GM21515 (cell line): ENCODE results near the gene OPALIN.

Experiments used
- ATAC-seq: cut with Tn5 transposase; IDR thresholded peaks from one replicate; pipeline ENCODE4 v1.9.1; 2021; ENCODE audit not compliant: unreplicated experiment

Gene OPALIN

DNA sequence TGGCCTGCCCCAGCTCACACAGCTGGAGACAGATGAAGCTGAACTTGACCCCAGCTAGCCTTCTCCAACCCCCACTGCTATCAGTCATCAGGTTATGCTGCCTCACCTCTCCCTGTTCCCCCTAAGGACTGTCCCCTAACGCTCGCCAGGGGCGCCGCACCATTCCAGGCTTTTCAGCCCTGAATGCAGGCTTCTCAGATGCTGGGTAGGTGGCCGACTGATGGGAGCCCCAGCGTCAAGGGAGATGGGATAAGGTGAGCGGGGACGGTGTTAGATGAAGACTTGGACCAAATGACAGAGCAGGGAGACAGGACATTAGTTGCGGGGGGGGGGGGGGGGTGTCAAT lies 15.8 kb upstream of the OPALIN start:
- ATAC-seq: no peak

DNA sequence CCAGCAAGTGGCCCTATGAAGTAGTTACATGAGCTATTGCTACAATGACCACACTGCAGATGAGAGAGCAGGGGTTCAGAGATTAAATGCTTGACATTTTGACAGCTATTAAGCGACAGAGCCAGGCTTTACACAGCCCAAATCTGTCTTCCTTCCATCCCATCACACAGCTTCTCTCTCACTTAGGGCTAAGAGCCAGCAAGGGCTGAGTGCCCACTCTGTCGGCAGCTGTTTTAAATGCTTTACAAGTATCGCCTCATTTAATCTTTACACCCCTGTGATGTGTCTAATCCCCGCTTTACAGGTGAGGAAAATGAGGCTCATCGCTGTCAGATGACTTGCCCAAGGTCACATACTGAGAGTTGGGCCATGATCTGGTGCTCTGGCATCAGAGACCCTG lies 15.2 kb upstream of the OPALIN start:
- no peak for ATAC-seq

DNA sequence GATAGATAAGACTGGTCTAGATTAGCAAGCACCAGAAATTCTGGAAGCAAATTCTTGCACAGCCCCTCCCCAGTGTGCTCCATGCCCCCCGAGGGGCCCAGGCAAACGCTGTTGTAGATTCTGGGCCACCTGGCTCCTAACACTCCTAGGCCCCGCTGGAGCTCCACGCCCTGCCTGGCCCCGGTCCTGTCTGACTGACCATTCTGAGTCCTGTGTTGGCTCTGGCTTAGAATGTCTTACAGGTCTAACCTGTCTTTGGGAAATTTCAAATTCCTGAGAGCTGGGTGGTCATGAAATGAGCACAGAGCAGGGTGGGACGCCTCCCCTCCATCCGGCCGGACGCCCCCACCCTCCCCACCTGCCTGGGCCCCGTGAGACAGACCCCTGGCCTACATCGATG lies 12.6 kb upstream of the OPALIN start:
- ATAC-seq: no peak

DNA sequence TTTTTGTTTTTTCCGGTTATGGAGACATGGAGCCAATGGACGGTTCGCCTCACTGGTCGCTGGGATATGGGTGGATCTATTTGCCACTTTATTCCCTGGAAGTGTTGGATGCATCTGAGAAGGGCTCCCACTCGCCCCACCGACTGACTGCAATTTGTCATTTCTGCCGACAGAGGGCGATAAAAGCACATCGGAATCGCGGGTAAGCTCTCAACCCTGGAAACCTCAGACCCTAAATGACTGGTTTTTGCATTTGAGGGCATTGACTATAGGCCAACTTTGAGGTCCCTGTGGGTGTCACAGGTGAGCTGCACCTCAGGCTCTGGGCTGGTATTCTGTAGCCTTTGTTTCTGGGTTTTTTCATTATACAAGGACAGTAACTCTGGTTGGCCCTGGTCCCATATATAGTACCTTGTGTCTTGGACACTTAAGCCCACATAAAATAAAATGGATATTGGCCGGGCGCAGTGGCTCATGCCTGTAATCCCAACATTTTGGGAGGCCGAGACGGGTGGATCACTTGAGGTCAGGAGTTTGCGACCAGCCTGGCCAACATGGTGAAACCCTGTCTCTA lies 11.9 kb upstream of the OPALIN start:
- ATAC-seq: no peak

DNA sequence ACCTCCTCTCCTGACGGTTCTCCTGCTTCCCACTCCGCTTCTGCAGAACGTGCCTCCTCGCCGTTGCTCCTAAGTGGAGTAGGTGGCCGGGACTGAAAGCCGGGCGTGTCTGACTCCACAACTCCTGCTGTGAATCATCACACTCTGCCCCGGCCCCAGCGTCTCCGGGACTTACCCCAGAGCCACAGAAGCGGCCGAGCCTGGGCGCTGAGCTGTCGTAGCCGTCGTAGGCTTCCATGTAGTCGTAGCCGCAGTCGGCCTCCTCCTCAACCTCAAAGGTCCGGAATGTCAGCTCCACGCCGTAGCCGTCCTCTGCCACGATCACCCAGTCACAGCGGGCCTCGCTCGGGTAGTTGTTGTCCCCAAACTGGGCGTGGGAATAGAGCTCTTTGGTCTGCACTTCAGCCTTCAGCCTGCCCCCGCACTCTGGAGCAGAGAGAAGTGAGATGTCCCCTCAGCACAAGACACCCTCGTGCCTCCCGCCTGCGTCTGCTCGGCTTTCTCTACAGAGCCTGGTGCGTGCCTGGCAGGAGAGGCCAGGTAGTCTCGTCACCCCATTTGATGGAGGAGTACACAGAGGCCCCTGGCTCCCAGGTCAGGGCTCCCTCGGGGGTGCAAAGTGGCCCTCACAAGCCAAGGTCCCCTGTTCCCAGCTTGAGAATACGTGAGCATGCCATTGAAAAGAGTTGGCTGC lies 11.2 kb upstream of the OPALIN start:
- no peak for ATAC-seq

DNA sequence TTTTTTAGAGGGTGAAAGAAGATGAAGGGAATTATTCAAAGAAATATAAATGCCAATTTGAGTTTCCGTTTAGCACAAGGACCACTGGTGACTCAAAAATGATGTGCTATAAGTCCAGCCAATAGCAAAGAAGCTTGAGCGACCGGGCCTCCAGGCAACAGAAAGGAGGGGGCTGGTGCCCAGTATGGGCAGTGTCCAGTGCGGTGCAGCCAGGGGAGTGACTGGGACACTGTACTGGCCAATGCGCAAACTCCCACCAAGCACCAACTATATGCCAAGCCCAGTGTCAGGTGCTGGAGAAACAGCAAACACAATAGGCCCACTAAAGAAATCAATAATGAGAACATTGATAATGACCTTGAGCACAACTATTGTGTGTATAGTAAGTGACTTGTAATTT lies 10.2 kb upstream of the OPALIN start:
- no peak for ATAC-seq

DNA sequence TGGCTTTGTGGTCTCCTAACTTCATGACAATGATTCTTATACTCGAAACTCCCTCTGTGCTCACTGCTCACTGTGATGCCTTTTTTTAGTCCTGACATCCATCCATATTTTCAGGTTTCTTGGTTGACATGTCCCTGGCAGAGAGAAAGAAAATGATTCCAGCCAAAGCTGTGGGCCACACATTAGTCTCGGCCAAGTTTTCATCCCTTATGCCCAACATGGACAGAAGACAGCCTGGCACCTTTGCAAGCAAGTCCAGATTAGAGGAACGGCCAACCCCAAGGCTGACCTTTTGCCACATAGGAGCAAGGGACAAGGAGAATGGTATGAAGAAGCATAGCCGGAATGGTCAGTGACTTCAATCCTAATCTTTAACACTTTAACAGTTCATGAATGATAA lies 8.7 kb upstream of the OPALIN start:
- no peak for ATAC-seq

DNA sequence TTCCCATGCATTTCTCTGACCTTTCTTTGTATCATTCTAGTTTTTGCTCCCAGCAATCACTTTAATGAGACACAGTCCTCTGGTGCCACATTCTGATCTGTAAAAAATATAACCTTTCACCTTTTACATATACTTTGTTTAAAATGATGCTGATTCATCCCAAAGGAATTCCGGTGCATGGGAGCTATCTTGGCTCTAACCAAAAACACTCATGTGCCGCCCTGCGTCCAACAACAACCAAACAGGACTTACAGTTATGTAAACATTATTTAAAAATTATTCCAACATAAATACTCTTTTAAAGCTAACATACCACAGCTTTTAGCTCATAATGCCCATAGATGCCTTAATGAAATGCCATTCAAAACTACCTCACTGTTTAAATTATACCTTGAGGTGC lies 7.7 kb upstream of the OPALIN start:
- ATAC-seq: no peak

DNA sequence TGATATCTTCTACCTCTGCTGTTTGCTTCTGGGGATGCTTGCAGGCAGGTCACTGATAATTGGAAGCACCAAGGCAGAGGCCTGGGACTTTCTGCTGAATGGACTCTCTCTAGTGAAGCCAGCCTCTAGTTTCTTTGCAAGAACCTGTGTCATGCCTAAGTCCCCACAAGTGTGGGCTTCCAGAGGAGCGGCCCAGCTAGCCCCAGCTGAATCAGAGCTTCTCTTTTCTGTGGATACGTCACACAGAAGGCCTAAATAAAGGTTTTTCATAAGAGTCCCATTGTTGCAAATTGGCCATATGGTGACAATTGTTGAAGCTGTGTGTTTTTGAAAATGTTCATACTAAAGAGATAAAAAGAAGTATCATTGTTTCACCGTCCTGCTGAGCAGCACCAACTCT lies 6.8 kb upstream of the OPALIN start:
- no peak for ATAC-seq

DNA sequence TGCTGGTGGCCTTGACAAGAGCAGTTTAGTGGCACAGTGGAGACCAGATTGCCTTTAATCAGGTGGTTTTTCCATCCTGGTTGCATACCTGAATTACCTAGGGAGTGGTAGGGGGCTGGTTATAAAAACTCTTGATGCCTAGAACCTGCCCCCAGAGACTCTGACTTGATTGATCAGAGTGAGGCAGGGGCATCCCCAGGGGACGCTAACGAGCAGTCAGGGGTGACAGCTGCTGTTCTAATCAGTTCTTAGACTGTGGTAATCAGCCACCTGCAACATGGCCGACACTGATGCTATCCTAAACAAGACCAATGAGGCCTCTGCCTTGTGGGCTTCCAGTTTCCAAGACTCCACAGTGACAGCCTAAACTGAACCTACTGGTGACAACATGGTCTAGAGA lies 2.0 kb upstream of the OPALIN start:
- no peak for ATAC-seq

DNA sequence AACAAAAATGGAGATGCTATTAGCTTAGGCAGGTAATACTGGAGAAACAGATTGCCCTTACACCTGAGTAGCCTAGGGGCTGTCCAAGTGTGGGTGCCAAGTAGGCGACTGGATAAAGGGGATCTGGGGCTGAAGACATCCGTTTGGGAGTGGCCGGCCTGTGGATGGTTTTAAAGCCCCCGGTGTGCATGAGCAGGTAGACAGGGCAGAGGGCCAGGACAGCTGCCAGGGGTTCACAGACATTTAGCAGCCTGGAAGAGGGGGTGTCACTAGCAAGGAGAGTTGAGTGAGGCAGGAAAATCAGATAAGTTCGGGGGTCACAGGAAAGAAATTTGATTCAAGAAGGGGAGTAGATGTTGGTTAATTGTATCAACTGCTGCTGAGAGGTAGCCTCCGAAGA lies 1.5 kb upstream of the OPALIN start:
- no peak for ATAC-seq

DNA sequence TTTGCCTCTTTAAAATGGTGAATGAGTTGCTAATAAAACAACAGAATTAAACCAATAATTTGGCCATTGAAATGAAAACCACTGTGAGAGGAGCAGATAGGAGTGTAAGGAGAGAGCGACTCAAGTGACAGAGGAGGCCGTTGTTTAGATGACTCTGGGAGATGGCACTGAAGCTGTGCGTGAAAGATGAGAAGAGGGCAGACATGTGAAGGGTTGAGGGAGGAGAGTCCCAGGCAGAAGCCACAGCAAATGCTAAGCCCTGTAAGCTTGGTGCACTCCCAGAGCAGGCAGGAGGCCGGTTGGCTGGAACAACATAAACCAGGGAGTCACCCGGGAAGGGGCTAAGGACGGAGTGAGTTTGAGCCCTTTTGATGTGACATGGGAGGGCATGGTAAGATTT lies 814 bp upstream of the OPALIN start:
- ATAC-seq: no peak

DNA sequence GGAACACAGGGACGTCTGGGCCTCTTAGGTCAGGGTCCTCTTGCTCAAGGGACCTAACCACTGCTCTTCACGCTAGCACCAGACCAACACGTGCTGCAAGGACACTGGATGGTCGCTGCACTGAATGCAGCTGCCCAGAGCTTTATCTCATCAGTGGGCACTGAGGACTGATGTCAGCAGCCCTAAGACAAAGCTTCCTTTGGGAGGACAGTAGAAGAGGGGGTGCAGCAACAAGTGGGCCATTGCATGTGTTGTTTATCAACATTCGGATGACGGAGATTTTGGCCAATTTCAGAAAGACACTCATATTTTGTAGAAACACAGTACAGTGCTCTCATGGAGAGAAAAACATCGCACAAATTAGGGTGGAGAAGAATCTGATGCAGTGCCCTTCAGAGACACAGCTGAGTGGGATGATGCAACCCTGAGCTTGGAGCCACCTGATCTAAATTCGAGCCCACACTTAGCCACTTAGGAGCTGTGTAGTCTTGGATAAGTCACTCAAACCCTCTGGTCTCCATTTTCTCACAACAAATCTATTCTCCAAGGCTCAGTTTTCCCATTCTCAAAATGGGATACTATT lies 1.7 kb downstream of the OPALIN start:
- no peak for ATAC-seq

DNA sequence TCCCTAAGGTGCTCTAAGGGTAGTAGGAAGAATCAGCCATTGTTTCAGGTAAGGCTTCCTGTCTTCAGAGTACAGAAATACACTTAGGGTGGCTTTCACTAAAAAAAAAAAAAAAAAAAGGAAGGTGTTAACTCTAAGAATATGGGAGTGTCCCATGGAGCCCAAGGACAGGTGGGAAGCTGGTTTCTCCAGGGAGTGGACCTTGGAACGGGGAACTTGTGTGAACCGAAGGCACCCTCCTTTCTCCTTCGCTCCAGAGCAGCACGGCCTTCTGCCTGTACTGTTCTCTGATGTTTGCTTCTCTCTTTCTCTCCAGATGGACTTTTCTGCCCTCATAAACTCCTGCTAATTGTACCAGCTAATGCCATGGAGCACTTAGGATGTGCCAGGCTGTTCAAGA lies 6.2 kb downstream of the OPALIN start:
- ATAC-seq: no peak

DNA sequence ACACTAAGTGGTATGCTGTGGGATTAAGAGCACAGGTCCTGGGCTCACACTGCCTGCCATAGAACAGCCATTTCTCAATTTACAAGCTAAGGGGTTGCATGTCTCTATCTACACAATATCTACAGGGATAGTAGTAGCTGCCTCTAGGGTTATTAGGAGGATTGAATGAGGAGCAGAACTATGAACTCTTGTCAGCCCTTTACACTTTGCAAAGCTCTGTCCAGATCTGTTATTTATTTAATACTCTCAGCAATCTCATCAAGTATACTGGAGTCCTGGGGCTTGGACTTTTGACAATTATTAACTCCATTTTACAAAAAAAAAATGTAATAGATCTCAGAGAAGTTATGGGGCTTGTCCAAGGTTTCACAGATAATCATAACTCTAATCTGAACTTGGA lies 6.8 kb downstream of the OPALIN start:
- no peak for ATAC-seq

DNA sequence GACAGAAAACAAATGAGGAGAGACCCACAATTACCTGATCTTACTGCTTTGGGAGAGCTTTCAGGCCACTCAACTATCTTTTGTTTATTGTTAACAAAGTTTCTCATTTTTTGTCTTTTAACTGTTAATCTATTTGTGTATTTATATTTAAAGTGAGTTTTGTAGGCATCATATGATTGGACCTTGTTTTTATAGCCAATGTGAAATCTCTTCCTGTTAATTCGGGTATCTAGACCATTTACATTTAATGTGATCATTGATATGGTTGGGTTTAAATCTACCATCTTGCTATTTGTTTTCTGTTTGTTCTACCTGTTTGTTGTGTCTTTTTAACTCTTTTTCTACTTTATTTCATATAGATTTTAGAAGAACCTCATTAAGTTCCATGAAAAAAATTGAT lies 12.5 kb downstream of the OPALIN start:
- no peak for ATAC-seq

DNA sequence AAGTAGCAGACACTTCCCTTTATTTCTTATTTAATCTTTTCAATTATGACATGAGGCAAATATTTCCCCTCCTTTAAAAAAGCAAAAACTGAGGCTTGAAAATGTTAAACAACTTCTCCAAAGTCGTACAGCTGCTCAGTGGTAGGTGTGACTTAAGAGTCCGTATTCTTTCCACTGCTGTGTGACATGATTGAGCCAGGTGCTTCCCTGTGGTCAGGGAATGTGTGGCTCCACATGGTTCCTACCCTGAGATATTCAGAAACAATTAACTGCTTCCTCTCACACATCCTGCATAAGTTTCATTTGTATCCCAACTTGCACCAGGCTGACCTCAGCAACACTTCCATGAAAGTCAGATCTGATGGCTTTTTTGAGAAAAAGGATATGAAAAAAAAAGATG lies 13.6 kb downstream of the OPALIN start:
- no peak for ATAC-seq

DNA sequence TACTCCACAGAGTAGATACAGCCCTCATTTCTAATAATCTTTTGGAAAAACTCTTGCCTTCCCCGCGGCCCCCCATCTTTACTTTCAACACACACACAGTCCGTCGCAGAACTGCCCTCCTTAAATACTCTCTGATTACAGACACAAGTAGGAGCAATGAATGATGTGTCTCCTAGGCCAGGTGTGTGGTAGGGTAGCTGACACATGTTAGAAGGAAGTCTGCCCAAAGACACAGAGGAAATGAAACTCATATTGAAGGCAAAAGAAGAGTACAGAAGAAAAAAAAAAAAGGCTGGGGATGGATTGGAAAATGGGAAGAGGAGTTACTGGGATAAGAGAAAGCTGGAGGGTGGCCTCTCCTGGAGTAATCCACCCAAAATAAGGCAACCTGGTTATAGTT lies 14.6 kb downstream of the OPALIN start:
- ATAC-seq: no peak

DNA sequence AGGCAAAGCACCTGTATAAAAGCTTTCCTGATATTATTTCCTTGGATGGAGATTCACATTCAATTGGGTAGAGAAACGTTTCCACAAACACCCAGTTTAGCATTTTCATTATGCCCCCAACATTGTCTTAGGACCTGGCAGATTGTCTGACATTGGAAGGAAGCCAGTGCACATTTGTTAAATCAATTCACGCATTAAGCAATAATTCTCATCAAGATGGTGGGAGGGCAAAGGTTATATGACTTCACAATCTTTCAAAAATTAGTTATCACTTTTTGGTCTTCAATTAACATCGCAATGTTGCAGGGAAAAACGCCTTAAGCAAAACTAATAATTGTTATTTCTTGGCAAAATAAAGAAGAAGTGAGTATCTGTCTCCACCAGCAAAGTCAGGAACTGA lies 16.4 kb downstream of the OPALIN start:
- ATAC-seq: no peak

DNA sequence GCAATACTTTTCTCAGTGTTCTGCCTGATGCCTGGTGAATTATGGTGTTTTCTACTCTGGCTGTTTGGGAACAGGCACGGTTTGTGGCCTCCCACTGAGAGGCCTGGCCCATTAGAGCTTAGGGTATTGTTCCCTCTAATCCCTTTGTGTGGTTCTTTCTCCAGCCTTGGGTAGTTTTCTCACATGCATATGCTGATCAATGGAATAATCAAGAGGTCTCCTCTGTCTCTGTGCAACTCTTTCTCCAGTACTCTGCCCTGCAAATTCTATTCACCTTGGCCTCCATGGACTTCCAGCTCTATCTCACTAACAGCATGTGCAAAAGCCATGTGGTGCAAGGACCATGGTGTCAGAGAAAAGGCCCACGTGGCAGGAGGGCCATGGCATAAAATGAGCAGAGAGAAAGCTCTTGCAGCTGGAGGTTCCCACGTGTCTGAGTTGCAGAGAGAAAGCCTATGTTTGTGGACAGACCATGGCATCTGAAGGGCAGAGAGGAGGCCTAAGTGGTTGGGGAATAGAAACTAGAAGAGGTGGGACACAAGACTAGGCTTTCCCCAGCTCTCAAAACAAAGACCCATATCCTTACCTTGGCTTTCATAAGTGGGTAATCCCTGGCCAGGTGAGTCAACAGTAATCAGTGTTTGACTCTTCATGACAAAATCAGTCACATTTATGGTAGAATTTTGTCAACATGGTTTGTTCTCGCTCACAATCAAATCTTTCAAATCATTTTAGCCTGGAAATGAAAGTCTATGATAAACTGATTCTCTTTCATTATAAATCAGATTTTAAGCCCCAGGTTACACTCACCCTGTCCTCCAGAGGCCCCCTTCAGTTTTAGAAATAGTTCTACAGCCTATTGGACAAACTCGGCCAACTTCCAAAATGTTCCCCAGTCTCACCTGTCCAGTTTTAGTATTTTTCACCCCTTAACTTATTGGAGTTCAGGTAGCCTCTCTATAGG lies 17.3 kb downstream of the OPALIN start:
- ATAC-seq: no peak

DNA sequence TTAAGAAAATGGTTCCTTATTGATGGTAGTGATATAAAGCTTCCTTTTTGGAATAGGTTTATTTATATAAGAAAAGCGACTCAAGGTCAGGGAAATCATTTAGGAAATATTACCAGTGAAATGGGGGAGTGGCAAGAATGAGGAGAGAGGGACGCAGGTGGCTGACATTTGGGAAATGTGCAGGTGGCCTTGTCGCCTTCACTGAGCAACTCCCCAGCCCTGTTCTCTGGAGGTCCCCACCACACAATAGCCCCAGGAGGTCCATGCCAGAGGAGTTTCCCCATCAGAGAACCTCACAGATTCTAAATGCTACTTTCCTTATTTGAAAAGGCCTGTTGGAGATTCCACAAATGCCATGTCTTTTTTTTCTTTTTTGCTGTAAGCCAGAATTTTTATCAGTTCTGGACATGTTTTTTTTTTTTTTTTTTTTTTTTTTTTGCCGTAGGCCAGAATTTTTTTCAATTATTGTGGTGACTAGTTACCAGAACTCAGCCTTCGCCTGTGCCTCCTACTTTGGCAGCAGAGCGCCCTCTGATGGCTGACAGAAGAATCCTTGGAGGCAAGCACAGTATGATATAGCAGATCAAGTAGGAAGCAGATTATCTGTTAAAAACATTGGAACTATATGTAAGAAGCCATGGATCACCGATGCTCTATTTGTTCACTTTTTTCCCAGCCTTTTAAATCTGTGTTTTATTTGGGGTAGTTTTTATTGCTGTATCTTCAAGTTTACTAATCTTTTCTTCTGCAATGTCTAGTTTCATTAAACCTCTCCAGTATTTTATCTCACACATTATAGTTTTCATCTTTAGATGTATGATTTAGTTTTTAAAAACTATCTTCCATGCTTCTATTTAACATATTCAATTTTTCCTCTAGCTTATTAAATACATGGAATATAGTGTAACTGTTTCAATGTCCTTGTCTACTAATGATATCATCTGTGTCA lies 18.6 kb downstream of the OPALIN start:
- peak; percentile 67 for ATAC-seq
